Neural crest cell (in vitro differentiated cells): ENCODE results near the gene CEP76. TPM values are rescaled to one million over a fixed set of nuclear protein-coding genes. Genes with fewer than 3 reads are reported as not detected.

Experiments
- DNase-seq: peaks from one replicate; pipeline ENCODE4 v3.0.0; 2021; ENCODE audit warnings: low read depth, mixed read lengths, low spot score
- H3K27ac Mint-ChIP-seq: one replicate; pipeline ENCODE4 v1.8.0; 2021; ENCODE audit warnings: mild to moderate bottlenecking, mixed read lengths; ENCODE audit not compliant: unreplicated experiment
- H3K27me3 Mint-ChIP-seq: 2 replicates; pipeline ENCODE4 v1.8.0; 2021; ENCODE audit warnings: low read depth, mild to moderate bottlenecking, mixed read lengths
- H3K36me3 Mint-ChIP-seq: 2 replicates; pipeline ENCODE4 v1.8.0; 2021; ENCODE audit warnings: low read depth, mild to moderate bottlenecking, mixed read lengths
- H3K4me1 Mint-ChIP-seq: 2 replicates; pipeline ENCODE4 v1.8.0; 2021; ENCODE audit warnings: mixed read lengths
- H3K4me3 Mint-ChIP-seq: one replicate; pipeline ENCODE4 v1.8.0; 2021; ENCODE audit warnings: mild to moderate bottlenecking, mixed read lengths
- H3K9me3 Mint-ChIP-seq: 2 replicates; pipeline ENCODE4 v1.8.0; 2021; ENCODE audit warnings: mixed read lengths
- total RNA-seq: library from RNA; stranded (reverse); gene quantifications from 2 replicates; pipeline ENCODE4 v1.2.1, GENCODE V29; 2021
- TF ChIP-seq, protein P1 (sequence below): fragments of 200-600 bp; sonication (generic); conservative IDR thresholded peaks from 2 replicates; pipeline ENCODE4 v1.5.0; 2021; ENCODE audit warnings: antibody characterized with exemption, mild to moderate bottlenecking

The CEP76 gene
- total RNA-seq, 1 donor from 2014 or later, result 15.4 TPM

DNA sequence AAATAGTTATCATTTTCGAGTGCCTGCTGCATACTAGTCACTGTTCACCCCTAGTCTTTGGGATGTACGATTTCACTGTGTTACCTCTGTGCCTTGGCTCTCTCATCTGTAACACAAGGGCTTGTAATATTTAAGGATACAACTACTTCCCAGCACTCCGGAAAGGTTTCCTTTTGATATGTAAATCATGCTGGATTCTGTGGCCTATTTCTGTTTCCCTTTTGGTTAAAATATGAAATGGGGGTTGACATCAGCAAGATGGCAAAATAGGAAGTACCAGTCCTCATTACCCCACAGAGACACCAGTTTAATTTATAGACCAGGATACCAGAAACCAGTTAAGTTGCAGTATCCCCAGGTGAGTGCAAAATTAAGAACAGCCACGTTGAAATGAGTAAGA is 23.8 kb upstream of the CEP76 start:
- Mint-ChIP-seq H3K27ac (peak overlapping the region; percentile 79), H3K36me3 (peaks cover 19% of the 10 kb centered on the region), H3K4me3 (no peak overlapping the region), H3K9me3 (peaks cover 7% of the 10 kb centered on the region), H3K4me1 (peaks cover 4% of the 10 kb centered on the region), H3K27me3 (no peaks in the 10 kb centered on the region)
- TF ChIP-seq, protein P1, sequence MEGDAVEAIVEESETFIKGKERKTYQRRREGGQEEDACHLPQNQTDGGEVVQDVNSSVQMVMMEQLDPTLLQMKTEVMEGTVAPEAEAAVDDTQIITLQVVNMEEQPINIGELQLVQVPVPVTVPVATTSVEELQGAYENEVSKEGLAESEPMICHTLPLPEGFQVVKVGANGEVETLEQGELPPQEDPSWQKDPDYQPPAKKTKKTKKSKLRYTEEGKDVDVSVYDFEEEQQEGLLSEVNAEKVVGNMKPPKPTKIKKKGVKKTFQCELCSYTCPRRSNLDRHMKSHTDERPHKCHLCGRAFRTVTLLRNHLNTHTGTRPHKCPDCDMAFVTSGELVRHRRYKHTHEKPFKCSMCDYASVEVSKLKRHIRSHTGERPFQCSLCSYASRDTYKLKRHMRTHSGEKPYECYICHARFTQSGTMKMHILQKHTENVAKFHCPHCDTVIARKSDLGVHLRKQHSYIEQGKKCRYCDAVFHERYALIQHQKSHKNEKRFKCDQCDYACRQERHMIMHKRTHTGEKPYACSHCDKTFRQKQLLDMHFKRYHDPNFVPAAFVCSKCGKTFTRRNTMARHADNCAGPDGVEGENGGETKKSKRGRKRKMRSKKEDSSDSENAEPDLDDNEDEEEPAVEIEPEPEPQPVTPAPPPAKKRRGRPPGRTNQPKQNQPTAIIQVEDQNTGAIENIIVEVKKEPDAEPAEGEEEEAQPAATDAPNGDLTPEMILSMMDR, result no peak
- DNase-seq, result no peak

DNA sequence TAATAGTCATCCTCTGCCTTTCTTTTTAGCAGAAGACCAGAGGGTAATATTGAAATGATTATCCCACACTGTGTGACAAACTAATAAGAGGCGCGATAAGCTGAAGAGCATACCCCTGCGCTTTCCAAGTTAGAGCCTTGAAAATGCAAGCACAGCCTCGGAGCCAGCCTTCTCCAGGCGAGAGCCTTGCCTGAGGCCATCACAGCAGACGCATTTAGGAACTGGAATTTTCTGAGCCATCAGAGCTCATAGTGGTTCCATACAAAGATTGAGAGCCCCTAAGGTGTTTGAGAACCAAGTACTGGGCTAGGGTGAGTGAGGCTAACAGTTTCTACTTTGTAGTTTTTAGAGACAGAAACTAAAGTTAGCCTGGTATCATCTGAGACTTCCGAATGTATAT is 20.2 kb upstream of the CEP76 start:
- Mint-ChIP-seq H3K9me3 (no peaks in the 10 kb centered on the region), H3K4me1 (peaks cover 4% of the 10 kb centered on the region), H3K36me3 (peaks cover 11% of the 10 kb centered on the region), H3K27ac (peak overlapping the region; percentile 31), H3K27me3 (no peaks in the 10 kb centered on the region), H3K4me3 (no peak overlapping the region)
- TF ChIP-seq, protein P1, result no peak
- no peak for DNase-seq

DNA sequence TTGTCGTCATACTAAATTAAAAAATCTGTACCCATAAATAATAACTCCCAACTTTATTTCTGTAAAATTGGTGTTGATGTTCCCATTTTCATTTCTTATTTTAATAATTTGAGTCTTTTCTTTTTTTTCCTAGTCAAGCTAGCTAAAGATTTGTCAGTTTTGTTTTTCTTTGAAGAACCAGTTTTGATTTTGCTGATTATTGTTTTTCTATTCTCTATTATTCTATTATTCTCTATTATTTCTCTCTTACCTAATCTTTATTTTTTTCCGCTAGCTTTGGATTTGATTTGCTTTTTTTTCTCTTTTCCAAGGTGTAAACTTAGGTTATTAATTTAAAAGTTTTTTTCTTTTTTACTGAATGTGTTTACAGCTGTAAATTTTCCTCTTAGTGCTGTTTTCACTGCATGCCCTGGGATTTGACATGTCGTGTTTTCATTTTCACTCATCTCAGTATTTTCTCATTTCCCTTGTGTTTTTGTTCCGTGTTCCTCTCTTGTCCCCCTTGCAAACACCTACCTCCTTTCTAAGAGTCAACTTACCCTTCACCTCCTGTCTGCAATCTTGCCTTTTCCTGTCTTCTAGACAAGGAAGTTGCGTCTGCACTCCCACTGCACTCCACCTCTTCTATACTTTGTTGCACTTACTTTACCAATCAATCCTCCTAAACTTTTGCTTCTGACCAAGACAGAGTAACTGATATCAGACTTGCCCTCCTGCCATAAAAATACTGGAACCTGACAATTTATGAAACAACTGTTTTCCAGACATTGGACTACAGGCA is 19.2 kb upstream of the CEP76 start:
- no peak for DNase-seq
- TF ChIP-seq, protein P1, result no peak
- Mint-ChIP-seq H3K4me1 (no peaks in the 10 kb centered on the region), H3K27ac (peak overlapping the region; percentile 1), H3K4me3 (no peak overlapping the region), H3K27me3 (no peaks in the 10 kb centered on the region), H3K36me3 (peaks cover 11% of the 10 kb centered on the region), H3K9me3 (no peaks in the 10 kb centered on the region)

DNA sequence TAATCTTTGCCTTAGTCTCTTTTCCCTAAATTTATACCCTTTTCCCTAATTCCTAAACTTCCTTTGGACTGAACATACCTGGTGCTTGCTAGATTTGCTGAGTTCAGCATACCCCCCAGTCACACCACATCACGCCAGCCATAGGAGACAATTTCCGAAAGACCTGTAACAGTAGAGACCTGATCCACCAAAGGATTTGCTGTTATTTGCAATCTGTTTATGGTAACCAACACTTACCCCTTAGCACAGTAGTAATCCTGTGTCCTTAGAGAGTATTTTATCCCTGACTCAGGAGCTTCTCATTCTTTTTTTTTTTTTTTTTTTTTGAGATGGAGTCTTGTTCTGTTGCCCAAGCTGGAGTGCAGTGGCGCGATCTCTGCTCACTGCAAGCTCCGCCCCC is 8.9 kb upstream of the CEP76 start:
- Mint-ChIP-seq H3K9me3 (no peaks in the 10 kb centered on the region), H3K27me3 (no peaks in the 10 kb centered on the region), H3K36me3 (peaks cover 13% of the 10 kb centered on the region), H3K4me3 (no peak overlapping the region), H3K4me1 (no peaks in the 10 kb centered on the region), H3K27ac (no peak overlapping the region)
- no peak for DNase-seq
- TF ChIP-seq, protein P1, result no peak

DNA sequence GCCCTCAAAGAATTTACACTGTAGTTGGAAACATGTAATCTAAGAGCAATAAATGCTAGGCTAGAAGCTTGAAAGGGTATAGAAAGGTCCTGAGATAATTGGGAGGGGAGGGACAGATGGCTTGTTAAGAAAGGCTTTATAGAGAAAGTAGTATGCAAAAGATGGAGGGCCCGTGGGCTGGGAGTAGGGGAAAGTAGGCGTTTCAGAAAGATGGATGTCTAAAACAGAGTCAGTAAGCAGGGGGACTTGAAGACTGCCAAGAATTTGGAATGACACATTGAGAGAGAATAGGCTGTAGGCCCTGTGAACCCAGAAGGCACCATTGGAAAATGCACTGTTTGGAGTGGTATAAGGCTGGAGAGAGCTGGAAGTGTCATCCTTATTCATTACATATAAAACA is 1.1 kb upstream of the CEP76 start:
- TF ChIP-seq, protein P1, result no peak
- Mint-ChIP-seq H3K27ac (peak overlapping the region; percentile 100), H3K27me3 (no peaks in the 10 kb centered on the region), H3K36me3 (peaks cover 7% of the 10 kb centered on the region), H3K9me3 (no peaks in the 10 kb centered on the region), H3K4me1 (peaks cover 37% of the 10 kb centered on the region), H3K4me3 (peak overlapping the region; percentile 96)
- no peak for DNase-seq
